Suprapubic skin (tissue), 4 donors: ENCODE measurements around the gene LENG8. TPM values are rescaled to one million over a fixed set of nuclear protein-coding genes. Genes with fewer than 3 reads are reported as not detected.
"Not testable (repeated sequence)": the region's sequence is repeated elsewhere in the genome, so short reads cannot be mapped to it uniquely, and the experiment has no call there.

Source experiments
- DNase-seq, 2 donors: peaks; one replicate each; pipeline ENCODE4 v3.0.0-alpha.2; 2019; ENCODE audit warnings: low spot score in 2 of 2
- H3K27ac ChIP-seq: fragments of 200-600 bp; sonication (generic); one replicate; pipeline ENCODE4 v1.5.1; 2019
- H3K27me3 ChIP-seq: fragments of 200-600 bp; sonication (generic); one replicate; pipeline ENCODE4 v1.5.1; 2019
- H3K36me3 ChIP-seq: fragments of 200-600 bp; sonication (generic); one replicate; pipeline ENCODE4 v1.5.1; 2019
- H3K4me1 ChIP-seq: fragments of 200-600 bp; sonication (generic); one replicate; pipeline ENCODE4 v1.5.1; 2019
- H3K4me3 ChIP-seq: fragments of 200-600 bp; sonication (generic); one replicate; pipeline ENCODE4 v1.5.1; 2019; ENCODE audit warnings: mild to moderate bottlenecking
- H3K9me3 ChIP-seq: fragments of 200-600 bp; sonication (generic); one replicate; pipeline ENCODE4 v1.5.1; 2019
- EP300 ChIP-seq: sonication (generic); formaldehyde crosslinking; IDR thresholded peaks from one replicate; pipeline ENCODE4 v1.6.1; 2017; ENCODE audit warnings: antibody characterized with exemption
- POLR2A ChIP-seq, 2 donors: fragments of 450-650 bp; IDR thresholded peaks; one replicate each; pipeline ENCODE4 v1.6.1; 2017; ENCODE audit warnings: antibody characterized with exemption in 2 of 2, mild to moderate bottlenecking in 2 of 2, moderate library complexity in 2 of 2
- POLR2AphosphoS5 ChIP-seq, 3 donors: sonication (generic); formaldehyde crosslinking; IDR thresholded peaks; one replicate each; pipeline ENCODE4 v1.6.1; 2017; ENCODE audit warnings: antibody characterized with exemption in 3 of 3
- WGBS: methylation state at CpG from one replicate; pipeline ENCODE4 v1.1.5; 2018; 5-methylcytosine and 5-hydroxymethylcytosine counted together
- total RNA-seq, 4 donors: library from RNA; depleted of rRNA; stranded (reverse); fragments of >200 nt; gene quantifications; one replicate each; pipeline ENCODE4 v1.1.0, GENCODE V29; 2016
- TF ChIP-seq, protein P1 (sequence below), 2 donors: fragments of 200-600 bp in 1 of 2; fragments of 450-650 bp in 1 of 2; sonication (generic) in 1 of 2; IDR thresholded peaks; one replicate each; pipeline ENCODE4 v1.5.1; 2016 to 2019; ENCODE audit warnings: antibody characterized with exemption in 2 of 2, mild to moderate bottlenecking in 1 of 2, moderate library complexity in 1 of 2

The LENG8 gene
- total RNA-seq, 4 donors from 2014 or later: 80.4 to 410 (median 124) TPM

DNA sequence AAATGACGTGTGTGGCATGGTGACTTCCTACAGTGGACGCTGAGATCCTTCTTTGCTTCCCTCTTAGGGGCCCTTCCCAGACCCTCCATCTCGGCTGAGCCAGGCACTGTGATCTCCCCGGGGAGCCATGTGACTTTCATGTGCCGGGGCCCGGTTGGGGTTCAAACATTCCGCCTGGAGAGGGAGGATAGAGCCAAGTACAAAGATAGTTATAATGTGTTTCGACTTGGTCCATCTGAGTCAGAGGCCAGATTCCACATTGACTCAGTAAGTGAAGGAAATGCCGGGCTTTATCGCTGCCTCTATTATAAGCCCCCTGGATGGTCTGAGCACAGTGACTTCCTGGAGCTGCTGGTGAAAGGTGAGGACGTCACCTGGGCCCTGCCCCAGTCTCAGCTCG, 58.8 kb downstream of the LENG8 start:
- Histone ChIP-seq H3K9me3 (no peaks in the 10 kb centered on the region), H3K4me1 (no peaks in the 10 kb centered on the region), H3K27ac (no peak overlapping the region), H3K36me3 (no peaks in the 10 kb centered on the region), H3K4me3 (no peak overlapping the region), H3K27me3 (peaks cover 16% of the 10 kb centered on the region)
- no peak for DNase-seq
- TF ChIP-seq POLR2A (IDR thresholded peaks at IDR 0.05) (no peak), EP300 (no peak), POLR2AphosphoS5 (IDR thresholded peaks at IDR 0.05) (no peak)
- TF ChIP-seq, protein P1, sequence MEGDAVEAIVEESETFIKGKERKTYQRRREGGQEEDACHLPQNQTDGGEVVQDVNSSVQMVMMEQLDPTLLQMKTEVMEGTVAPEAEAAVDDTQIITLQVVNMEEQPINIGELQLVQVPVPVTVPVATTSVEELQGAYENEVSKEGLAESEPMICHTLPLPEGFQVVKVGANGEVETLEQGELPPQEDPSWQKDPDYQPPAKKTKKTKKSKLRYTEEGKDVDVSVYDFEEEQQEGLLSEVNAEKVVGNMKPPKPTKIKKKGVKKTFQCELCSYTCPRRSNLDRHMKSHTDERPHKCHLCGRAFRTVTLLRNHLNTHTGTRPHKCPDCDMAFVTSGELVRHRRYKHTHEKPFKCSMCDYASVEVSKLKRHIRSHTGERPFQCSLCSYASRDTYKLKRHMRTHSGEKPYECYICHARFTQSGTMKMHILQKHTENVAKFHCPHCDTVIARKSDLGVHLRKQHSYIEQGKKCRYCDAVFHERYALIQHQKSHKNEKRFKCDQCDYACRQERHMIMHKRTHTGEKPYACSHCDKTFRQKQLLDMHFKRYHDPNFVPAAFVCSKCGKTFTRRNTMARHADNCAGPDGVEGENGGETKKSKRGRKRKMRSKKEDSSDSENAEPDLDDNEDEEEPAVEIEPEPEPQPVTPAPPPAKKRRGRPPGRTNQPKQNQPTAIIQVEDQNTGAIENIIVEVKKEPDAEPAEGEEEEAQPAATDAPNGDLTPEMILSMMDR (IDR thresholded peaks at IDR 0.05): no peak
- 45% methylated on average over 12 of the region's 12 CpGs for WGBS

DNA sequence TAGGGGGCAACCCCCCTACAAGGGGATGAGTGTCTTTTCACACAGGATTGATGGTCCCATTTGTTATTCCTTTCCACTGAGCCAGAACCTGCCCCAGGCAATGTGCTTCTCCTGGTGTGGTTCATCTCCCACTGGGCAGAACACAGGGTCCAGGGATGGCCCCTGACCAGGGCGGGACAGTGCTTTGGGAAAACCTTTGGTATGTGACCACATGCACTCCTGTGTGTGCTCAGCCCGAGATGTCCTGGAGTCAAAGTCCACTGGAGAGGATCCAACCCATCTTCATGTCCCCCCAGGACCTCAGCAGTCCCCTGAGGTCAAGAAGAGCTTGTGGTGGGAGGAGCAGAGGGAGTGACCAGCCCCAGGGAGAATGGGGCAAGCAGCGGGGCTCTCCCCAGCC, 59.5 kb downstream of the LENG8 start:
- not testable (repeated sequence) for H3K4me1 ChIP-seq, H3K27ac ChIP-seq, H3K9me3 ChIP-seq, H3K4me3 ChIP-seq, DNase-seq, H3K36me3 ChIP-seq
- H3K27me3 ChIP-seq: peaks cover 16% of the 10 kb centered on the region
- WGBS: no CpG with 5 or more reads among the region's 3 CpGs

DNA sequence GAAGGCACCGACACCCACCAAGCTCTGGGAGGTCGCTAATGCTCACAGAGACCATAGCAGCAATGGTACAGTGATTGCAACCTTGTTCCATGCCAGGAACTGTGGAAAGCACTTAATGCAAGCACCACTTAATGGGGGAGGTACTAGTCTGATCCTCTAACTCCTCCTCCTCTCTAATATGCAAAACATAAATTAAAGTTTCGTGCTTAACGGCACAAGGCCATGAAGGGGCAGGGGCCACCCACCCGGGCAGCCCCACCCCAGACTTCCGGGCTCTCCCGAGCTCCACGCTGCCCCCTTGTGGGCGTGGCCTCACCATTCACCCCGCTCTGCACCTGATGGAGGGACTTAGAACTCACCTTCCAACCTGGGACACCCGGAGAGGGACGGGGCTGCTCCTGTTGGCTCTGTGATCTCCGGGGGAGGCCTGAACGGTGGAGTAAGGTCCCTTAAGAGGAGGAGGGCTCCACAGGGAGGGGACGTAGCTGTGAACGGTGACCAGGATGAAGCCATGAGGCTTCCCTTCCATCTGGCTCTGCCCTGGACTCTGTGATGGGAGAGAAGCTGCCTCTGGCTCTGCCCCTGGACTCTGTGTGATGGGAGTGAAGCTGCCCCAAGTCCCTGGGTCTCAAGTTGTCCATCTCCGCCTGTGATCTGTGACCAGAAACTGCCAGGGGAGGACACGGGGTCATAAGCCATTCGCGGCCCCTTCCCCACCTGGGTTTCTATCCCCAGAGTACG, 60.4 kb downstream of the LENG8 start:
- H3K36me3 ChIP-seq, H3K4me1 ChIP-seq, DNase-seq: not testable (repeated sequence)

More for the DNA sequence above, 60.4 kb downstream of the LENG8 start:
- peaks cover 16% of the 10 kb centered on the region for H3K27me3 ChIP-seq
- H3K4me3 ChIP-seq, H3K9me3 ChIP-seq, H3K27ac ChIP-seq: not testable (repeated sequence)
- 0% methylated on average over 1 of the region's 21 CpGs for WGBS

Other genes with a start within 250 kb of the LENG8 start
- 1,000 to 10,000 TPM; 1,403 to 3,061 (median 2,817) TPM for gene RPS9, start 248.3 kb upstream of the LENG8 start, total RNA-seq
- 1 to 10 TPM in 3 of 4 donors, under 1 TPM in 1; 0.34 to 5.7 (median 2.9) TPM for gene LILRB3, start 226.2 kb upstream of the LENG8 start, total RNA-seq
- under 1 TPM in 1 of 4 donors, not detected in 3; 0.51 TPM for gene LILRA6, start 206.4 kb upstream of the LENG8 start, total RNA-seq
- gene LILRB5, start 191.9 kb upstream of the LENG8 start, total RNA-seq: 1 to 10 TPM in 2 of 4 donors, under 1 TPM in 2; 0.68 to 3.4 (median 2.0) TPM
- under 1 TPM in 3 of 4 donors, not detected in 1; 0.38 to 0.80 (median 0.64) TPM for gene LILRB2, start 168.1 kb upstream of the LENG8 start, total RNA-seq
- not detected for gene LILRA5, start 136.0 kb upstream of the LENG8 start, total RNA-seq
- under 1 TPM in 3 of 4 donors, not detected in 1; 0.48 to 0.72 (median 0.55) TPM for gene LILRA4, start 110.0 kb upstream of the LENG8 start, total RNA-seq
- 1 to 10 TPM; 1.0 to 1.9 (median 1.5) TPM for gene LAIR1, start 84.3 kb upstream of the LENG8 start, total RNA-seq
- 10 to 100 TPM; 11.2 to 20.4 (median 12.5) TPM for gene TTYH1, start 33.7 kb upstream of the LENG8 start, total RNA-seq
- 1 to 10 TPM; 3.1 to 7.9 (median 4.1) TPM for gene LENG9, start 14.6 kb downstream of the LENG8 start, total RNA-seq
- 1 to 10 TPM; 4.2 to 9.4 (median 5.5) TPM for gene CDC42EP5, start 24.1 kb downstream of the LENG8 start, total RNA-seq
- not detected for gene LAIR2, start 53.6 kb downstream of the LENG8 start, total RNA-seq
- under 1 TPM in 1 of 4 donors, not detected in 3; 0.15 TPM for gene LILRA2, start 124.6 kb downstream of the LENG8 start, total RNA-seq
- not detected for gene LILRA1, start 144.4 kb downstream of the LENG8 start, total RNA-seq
- gene LILRB1, start 181.3 kb downstream of the LENG8 start, total RNA-seq: not detected
- 1 to 10 TPM in 1 of 4 donors, under 1 TPM in 2, not detected in 1; 0.38 to 3.2 (median 0.86) TPM for gene LILRB4, start 213.8 kb downstream of the LENG8 start, total RNA-seq